Measurements from ENCODE around the gene NDUFAF3. TPM values are rescaled to one million over a fixed set of nuclear protein-coding genes. Genes with fewer than 3 reads are reported as not detected.
"Not testable (repeated sequence)": the region's sequence is repeated elsewhere in the genome, so short reads cannot be mapped to it uniquely, and the experiment has no call there.

The NDUFAF3 gene
- total RNA-seq, 1 donor from 2014 or later, result 120 TPM

DNA sequence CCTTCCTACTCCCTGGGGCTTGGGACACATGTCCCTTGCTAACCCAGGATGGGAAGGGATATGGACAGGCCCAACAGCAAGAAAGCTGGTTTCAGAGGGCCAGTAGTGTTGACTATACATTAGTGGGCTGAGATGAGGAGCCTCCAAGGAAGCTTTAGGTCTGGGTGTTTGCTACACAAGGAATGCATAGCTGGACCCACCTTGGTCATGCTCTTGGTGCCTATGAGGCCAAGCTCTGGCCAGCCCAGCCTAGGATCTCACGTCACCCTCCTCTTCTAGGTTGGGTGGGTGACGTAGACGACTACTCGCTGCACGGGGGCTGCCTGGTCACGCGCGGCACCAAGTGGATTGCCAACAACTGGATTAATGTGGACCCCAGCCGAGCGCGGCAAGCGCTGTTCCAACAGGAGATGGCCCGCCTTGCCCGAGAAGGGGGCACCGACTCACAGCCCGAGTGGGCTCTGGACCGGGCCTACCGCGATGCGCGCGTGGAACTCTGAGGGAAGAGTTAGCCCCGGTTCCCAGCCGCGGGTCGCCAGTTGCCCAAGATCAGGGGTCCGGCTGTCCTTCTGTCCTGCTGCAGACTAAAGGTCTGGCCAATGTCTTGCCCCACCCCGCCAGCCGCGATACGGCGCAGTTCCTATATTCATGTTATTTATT lies 15.4 kb upstream of the NDUFAF3 start:
- intact Hi-C loops (cut with micrococcal nuclease), result loop anchor here (1.0 kb wide), 3 partner anchors 15 to 88 kb away; partner anchors contain the start of gene QRICH1
- H3K27me3 Mint-ChIP-seq (ENCODE audit: low read depth), result no peaks in the 10 kb centered on the region

DNA sequence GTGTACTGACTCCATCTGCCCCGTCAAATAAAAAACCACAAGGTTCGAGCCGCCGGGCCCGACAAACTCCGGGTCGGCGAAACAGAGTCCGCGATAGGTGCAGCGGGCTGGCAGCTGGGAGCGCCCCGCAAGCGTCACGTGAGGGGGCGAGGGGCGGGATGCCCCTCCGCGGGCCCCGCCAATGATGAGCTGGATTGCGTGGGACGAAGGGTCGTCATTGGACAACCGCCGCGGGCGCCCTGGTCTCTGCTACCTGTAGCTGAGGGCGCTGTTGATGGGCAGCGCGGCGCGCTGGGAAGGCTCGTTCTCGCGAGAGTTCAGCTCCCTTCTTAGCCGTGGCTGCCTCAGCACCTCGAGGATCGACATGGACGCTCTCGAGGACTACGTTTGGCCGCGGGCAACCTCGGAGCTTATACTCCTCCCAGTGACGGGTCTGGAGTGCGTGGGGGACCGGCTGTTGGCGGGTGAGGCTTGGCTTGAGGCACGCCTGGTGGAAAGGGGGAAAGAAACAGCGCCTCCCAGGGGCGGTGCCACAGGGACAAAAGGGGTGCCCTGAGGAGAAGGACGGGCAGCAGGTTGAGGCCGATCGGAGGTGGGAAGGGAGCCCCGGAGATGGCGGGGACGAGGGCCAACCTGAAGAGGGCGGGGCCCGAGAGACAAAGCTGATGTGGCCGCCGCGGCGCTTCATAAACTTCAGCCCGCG lies 14.7 kb upstream of the NDUFAF3 start, which contains the start of gene WDR6:
Gene WDR6 (plus strand): TSS at position 324 of the 703 bp plus-strand sequence. CDS start 41 bp downstream, at position 365.
- Mint-ChIP-seq H3K9me3 (no peaks in the 10 kb centered on the region), H3K4me3 (ENCODE audit: low read depth) (peak within 1 kb of the TSS; percentile 98), H3K27ac (peak within 1 kb of the TSS; percentile 99), H3K27me3 (ENCODE audit: low read depth) (no peaks in the 10 kb centered on the region), H3K4me1 (ENCODE audit: low read depth) (peaks cover 15% of the 10 kb centered on the region), H3K36me3 (ENCODE audit: low read depth) (peaks cover 23% of the 10 kb centered on the region)
- DNase-seq (ENCODE audit: low spot score), result peak; percentile 96
- intact Hi-C loops (cut with micrococcal nuclease), result loop anchor here (1.0 kb wide), 3 partner anchors 14 to 87 kb away; partner anchors contain the start of gene QRICH1

More for the DNA sequence above, 15.4 kb upstream of the NDUFAF3 start:
- DNase-seq (ENCODE audit: low spot score), result no peak
- no peaks in the 10 kb centered on the region for H3K9me3 Mint-ChIP-seq
- H3K36me3 Mint-ChIP-seq (ENCODE audit: low read depth), result peaks cover 20% of the 10 kb centered on the region
- peak overlapping the region; percentile 99 for H3K27ac Mint-ChIP-seq
- H3K4me1 Mint-ChIP-seq (ENCODE audit: low read depth), result peaks cover 15% of the 10 kb centered on the region
- peak overlapping the region; percentile 98 for H3K4me3 Mint-ChIP-seq (ENCODE audit: low read depth)

DNA sequence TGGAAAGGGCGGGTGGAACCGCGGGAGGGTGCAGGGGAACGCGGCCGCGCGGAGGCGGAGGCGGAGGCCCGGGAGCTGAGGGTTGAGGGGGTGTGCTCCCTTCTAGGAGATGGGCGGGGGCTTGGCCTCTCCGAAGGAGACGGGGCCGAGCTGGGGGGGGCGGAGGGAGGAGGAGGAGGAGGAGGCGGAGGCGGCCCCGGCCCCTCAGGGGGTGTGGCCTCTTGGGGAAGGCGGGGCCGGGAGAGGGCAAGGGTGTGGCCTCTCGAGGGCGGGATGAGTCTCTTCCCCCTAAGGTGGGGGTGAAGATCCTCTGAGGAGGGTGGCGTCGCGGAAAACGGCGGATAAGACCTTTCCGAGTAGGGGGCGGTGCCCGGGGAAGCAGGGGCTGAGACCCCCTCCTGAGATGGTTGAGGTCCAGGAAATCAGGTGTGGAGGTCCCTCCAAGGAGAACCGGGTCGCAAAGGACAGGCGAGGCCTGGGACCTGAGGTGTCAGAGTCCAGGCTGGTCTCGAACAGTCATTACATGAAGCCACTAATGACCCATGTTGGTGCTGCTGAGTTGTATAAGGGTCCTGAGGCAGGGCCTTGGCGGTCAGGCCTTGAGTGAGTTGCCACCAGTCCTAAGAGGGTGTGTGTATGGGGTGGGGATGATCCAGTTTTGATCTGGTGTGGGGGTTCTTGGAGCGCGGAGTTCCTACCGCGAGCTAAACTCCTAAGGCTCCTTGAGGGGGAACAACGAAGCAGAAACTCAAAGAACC lies 14.0 kb upstream of the NDUFAF3 start:
- Mint-ChIP-seq H3K27ac (peak overlapping the region; percentile 99), H3K36me3 (ENCODE audit: low read depth) (peaks cover 25% of the 10 kb centered on the region), H3K9me3 (no peaks in the 10 kb centered on the region), H3K4me1 (ENCODE audit: low read depth) (peaks cover 15% of the 10 kb centered on the region), H3K4me3 (ENCODE audit: low read depth) (peak overlapping the region; percentile 98), H3K27me3 (ENCODE audit: low read depth) (no peaks in the 10 kb centered on the region)
- intact Hi-C loops (cut with micrococcal nuclease), result loop anchor here (1.0 kb wide), 3 partner anchors 13 to 86 kb away; partner anchors contain the start of gene QRICH1
- peak; percentile 86 for DNase-seq (ENCODE audit: low spot score)

DNA sequence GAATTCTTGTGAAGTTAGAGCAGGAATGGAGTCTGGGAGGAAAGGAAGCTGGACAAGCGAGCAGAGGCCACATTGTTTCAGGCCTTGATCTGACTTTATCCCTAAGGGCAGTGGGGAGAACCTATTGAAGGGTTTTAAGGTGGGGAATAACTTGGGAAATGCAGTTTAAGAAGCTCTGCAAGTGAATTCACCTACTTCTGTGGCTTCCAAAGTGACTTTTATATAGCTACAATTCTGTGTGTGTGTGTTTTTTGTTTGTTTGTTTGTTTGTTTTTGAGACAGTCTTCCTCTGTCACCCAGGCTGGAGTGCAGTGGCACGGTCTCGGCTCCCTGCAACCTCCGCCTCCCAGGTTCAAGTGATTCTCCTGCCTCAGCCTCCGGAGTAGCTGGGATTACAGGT lies 13.3 kb upstream of the NDUFAF3 start:
- H3K27me3 Mint-ChIP-seq (ENCODE audit: low read depth); H3K9me3 Mint-ChIP-seq; intact Hi-C loops (cut with micrococcal nuclease); DNase-seq (ENCODE audit: low spot score): not testable (repeated sequence)
- peak overlapping the region; percentile 98 for H3K4me3 Mint-ChIP-seq (ENCODE audit: low read depth)
- H3K4me1 Mint-ChIP-seq (ENCODE audit: low read depth), result peaks cover 15% of the 10 kb centered on the region
- H3K27ac Mint-ChIP-seq, result peak overlapping the region; percentile 99
- peaks cover 26% of the 10 kb centered on the region for H3K36me3 Mint-ChIP-seq (ENCODE audit: low read depth)

DNA sequence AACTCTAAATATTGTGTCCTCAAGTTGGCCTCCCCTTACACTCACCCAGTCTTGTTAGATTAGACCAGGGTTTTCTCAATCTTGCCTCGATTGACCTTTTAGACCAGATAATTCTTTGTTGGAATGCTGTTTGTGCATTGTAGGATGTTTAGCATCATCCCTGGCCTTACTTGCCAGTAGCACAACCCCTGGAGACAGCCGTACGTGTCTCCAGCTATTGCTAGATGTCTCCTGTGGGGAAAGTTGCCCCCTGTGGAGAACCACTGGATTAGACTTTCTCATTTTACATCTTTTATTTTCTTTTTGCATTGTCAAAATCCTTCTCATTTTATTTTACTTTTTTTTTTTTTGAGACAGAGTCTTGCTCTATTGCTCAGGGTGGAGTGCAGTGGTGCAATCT lies 12.5 kb upstream of the NDUFAF3 start:
- peaks cover 33% of the 10 kb centered on the region for H3K36me3 Mint-ChIP-seq (ENCODE audit: low read depth)
- H3K4me1 Mint-ChIP-seq (ENCODE audit: low read depth), result peaks cover 15% of the 10 kb centered on the region
- no peaks in the 10 kb centered on the region for H3K9me3 Mint-ChIP-seq
- DNase-seq (ENCODE audit: low spot score), result no peak
- H3K27me3 Mint-ChIP-seq (ENCODE audit: low read depth), result no peaks in the 10 kb centered on the region
- intact Hi-C loops (cut with micrococcal nuclease), result no loop called here
- H3K27ac Mint-ChIP-seq, result peak overlapping the region; percentile 14
- no peak overlapping the region for H3K4me3 Mint-ChIP-seq (ENCODE audit: low read depth)

DNA sequence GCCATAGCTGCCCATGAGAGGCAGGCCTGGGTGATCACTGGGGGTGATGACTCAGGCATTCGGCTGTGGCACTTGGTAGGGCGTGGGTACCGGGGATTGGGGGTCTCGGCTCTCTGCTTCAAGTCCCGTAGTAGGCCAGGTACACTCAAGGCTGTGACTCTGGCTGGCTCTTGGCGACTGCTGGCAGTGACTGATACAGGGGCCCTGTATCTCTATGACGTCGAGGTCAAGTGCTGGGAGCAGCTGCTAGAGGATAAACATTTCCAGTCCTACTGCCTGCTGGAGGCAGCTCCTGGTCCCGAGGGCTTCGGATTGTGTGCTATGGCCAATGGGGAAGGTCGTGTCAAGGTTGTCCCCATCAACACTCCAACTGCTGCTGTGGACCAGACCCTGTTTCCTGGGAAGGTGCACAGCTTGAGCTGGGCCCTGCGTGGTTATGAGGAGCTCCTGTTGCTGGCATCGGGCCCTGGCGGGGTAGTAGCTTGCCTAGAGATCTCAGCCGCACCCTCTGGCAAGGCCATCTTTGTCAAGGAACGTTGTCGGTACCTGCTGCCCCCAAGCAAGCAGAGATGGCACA lies 9.4 kb upstream of the NDUFAF3 start:
- Mint-ChIP-seq H3K9me3 (no peaks in the 10 kb centered on the region), H3K36me3 (ENCODE audit: low read depth) (peaks cover 51% of the 10 kb centered on the region), H3K4me3 (ENCODE audit: low read depth) (no peak overlapping the region), H3K4me1 (ENCODE audit: low read depth) (peaks cover 12% of the 10 kb centered on the region), H3K27ac (no peak overlapping the region), H3K27me3 (ENCODE audit: low read depth) (no peaks in the 10 kb centered on the region)
- no peak for DNase-seq (ENCODE audit: low spot score)
- intact Hi-C loops (cut with micrococcal nuclease), result no loop called here

DNA sequence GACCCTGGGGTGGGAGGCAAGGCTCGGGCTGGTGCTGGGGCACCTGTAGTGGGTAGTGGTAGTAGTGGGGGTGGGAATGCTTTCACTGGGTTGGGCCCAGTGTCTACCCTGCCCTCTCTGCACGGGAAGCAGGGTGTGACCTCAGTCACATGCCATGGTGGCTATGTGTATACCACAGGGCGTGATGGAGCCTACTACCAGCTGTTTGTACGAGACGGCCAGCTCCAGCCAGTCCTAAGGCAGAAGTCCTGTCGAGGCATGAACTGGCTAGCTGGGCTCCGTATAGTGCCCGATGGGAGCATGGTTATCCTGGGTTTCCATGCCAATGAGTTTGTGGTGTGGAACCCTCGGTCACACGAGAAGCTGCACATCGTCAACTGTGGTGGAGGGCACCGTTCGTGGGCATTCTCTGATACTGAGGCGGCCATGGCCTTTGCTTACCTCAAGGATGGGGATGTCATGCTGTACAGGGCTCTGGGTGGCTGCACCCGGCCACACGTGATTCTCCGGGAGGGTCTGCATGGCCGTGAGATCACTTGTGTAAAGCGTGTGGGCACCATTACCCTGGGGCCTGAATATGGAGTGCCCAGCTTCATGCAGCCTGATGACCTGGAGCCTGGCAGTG lies 8.7 kb upstream of the NDUFAF3 start:
- no peak for DNase-seq (ENCODE audit: low spot score)
- Mint-ChIP-seq H3K9me3 (no peaks in the 10 kb centered on the region), H3K36me3 (ENCODE audit: low read depth) (peaks cover 47% of the 10 kb centered on the region), H3K27ac (no peak overlapping the region), H3K27me3 (ENCODE audit: low read depth) (no peaks in the 10 kb centered on the region), H3K4me3 (ENCODE audit: low read depth) (no peak overlapping the region), H3K4me1 (ENCODE audit: low read depth) (peaks cover 8% of the 10 kb centered on the region)
- intact Hi-C loops (cut with micrococcal nuclease), result no loop called here

DNA sequence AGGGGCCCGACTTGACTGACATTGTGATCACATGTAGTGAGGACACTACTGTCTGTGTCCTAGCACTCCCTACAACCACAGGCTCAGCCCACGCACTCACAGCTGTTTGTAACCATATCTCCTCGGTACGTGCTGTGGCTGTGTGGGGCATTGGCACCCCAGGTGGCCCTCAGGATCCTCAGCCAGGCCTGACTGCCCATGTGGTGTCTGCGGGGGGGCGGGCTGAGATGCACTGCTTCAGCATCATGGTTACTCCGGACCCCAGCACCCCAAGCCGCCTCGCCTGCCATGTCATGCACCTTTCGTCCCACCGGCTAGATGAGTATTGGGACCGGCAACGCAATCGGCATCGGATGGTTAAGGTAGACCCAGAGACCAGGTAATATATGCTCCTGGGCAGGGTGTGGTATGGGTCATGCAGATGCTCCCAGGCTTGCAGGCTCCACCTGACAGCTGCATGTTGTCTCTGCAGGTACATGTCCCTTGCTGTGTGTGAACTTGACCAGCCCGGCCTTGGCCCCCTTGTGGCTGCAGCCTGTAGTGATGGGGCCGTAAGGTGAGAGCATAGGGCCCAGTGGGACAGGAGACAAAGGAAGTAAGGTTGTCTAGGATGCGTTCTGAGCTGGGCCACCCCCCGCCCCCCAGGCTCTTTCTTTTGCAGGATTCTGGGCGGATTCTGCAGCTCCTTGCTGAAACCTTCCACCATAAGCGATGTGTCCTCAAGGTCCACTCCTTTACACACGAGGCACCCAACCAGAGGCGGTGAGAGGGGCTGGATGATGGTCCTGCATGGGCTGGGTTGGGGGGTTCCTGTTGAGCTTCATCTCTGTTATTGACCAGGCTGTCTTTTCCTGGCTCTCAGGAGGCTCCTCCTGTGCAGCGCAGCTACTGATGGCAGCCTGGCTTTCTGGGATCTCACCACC lies 7.9 kb upstream of the NDUFAF3 start:
- Mint-ChIP-seq H3K4me3 (ENCODE audit: low read depth) (no peak overlapping the region), H3K27me3 (ENCODE audit: low read depth) (no peaks in the 10 kb centered on the region), H3K9me3 (no peaks in the 10 kb centered on the region), H3K36me3 (ENCODE audit: low read depth) (peaks cover 44% of the 10 kb centered on the region), H3K27ac (no peak overlapping the region), H3K4me1 (ENCODE audit: low read depth) (peaks cover 8% of the 10 kb centered on the region)
- no peak for DNase-seq (ENCODE audit: low spot score)
- intact Hi-C loops (cut with micrococcal nuclease), result no loop called here

DNA sequence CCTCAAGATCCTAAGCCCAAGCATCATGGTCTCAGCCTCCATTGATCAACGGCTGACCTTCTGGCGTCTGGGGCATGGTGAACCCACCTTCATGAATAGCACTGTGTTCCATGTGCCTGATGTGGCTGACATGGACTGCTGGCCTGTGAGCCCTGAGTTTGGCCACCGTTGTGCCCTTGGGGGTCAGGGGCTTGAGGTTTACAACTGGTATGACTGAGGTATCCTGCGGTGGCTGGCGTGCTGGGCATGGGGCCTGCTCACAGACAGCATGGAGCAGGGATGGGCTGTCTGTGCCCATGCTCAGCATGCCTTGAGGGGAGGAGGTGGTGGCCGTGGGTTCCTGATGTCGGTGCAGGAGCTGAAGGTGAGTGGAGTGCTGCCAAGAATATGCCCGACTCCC lies 6.8 kb upstream of the NDUFAF3 start:
- H3K36me3 Mint-ChIP-seq (ENCODE audit: low read depth), result peaks cover 41% of the 10 kb centered on the region
- intact Hi-C loops (cut with micrococcal nuclease), result no loop called here
- DNase-seq (ENCODE audit: low spot score), result no peak
- H3K27me3 Mint-ChIP-seq (ENCODE audit: low read depth), result no peaks in the 10 kb centered on the region
- no peaks in the 10 kb centered on the region for H3K9me3 Mint-ChIP-seq
- H3K27ac Mint-ChIP-seq, result no peak overlapping the region
- no peak overlapping the region for H3K4me3 Mint-ChIP-seq (ENCODE audit: low read depth)
- peaks cover 6% of the 10 kb centered on the region for H3K4me1 Mint-ChIP-seq (ENCODE audit: low read depth)

DNA sequence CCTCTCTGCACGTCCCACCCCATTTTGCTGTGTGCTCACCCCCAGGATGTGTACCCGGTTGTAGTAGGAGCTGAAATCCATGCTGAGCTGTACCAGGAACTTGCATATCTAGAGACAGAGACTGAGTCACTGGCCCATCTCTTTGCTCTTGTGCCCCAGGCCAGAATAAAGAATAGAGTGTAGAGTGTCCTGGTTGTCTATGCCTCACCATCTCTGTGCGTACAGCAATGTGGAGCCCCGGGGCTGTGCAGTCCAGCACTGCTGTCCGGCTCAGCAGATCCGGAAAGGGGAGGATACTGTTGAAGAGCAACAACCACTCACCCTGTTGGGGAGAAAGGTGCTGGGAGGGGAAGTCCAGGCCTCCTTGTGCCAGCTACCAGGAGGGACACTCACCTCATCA lies 6.2 kb upstream of the NDUFAF3 start:
- H3K9me3 Mint-ChIP-seq, result no peaks in the 10 kb centered on the region
- H3K4me3 Mint-ChIP-seq (ENCODE audit: low read depth), result peak overlapping the region; percentile 42
- intact Hi-C loops (cut with micrococcal nuclease), result no loop called here
- peaks cover 43% of the 10 kb centered on the region for H3K36me3 Mint-ChIP-seq (ENCODE audit: low read depth)
- peaks cover 6% of the 10 kb centered on the region for H3K4me1 Mint-ChIP-seq (ENCODE audit: low read depth)
- no peak for DNase-seq (ENCODE audit: low spot score)
- H3K27ac Mint-ChIP-seq, result no peak overlapping the region
- no peaks in the 10 kb centered on the region for H3K27me3 Mint-ChIP-seq (ENCODE audit: low read depth)

DNA sequence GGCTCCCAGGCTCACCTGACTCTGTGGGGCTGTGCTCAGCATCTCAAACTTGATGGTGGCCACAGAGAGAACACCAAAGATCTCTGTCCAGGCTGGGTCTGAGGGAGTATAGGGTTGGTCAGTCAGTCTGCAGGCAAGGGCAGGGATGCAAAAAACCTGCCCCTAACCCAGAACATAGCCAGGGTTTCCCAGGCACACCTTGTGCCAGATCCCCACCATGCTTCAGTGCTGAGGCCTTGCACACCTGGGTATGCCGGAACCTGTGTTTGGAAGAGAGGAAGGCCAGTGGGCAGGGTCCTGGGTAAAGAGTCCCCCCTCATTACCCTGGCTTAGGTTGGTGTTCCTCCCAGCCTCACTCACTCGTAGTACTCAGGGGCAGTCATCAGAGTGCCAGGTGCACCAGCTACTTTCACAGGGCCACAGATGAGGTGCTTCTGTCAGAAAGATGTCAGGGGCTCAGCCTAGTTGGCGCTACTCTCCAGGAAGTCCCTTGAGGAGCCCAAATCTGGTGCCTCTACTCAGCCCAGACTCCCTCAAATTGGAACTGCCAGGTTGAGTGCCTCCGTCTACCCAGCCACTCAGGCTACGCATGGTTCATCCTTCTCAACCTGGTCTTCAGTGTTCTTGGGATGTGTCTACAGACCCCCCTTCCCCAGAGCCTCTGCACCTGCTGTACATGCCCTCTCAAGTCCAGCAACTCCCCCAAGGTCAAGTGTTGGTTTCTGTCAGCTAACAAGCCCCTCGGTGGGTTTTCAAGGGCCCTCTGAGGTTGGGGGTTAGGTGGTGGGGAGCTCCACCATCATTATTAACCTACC lies 5.3 kb upstream of the NDUFAF3 start:
- Mint-ChIP-seq H3K4me3 (ENCODE audit: low read depth) (peak overlapping the region; percentile 13), H3K4me1 (ENCODE audit: low read depth) (peaks cover 6% of the 10 kb centered on the region), H3K36me3 (ENCODE audit: low read depth) (peaks cover 38% of the 10 kb centered on the region), H3K27ac (no peak overlapping the region), H3K27me3 (ENCODE audit: low read depth) (no peaks in the 10 kb centered on the region), H3K9me3 (no peaks in the 10 kb centered on the region)
- no peak for DNase-seq (ENCODE audit: low spot score)
- intact Hi-C loops (cut with micrococcal nuclease), result no loop called here
